Measurements from ENCODE around the gene ACADVL.
A peak's percentile ranks its signal among the peaks of the same experiment; 100 is the strongest.

Gene ACADVL

GRCh38 chr17:7252176-7253043 is 32.7 kb downstream of the ACADVL start, which contains the start of gene ELP5:
Gene ELP5, plus strand, starts transcription at chr17:7252215. Its CDS starts 336 bp downstream, at chr17:7252551.
- Histone ChIP-seq H3K4me3 (ENCODE audit: low read depth, low read length, poor library complexity, severe bottlenecking) (peak within 1 kb of the TSS; percentile 77), H3K9ac (ENCODE audit: low read length) (peak within 1 kb of the TSS; percentile 97), H4K20me1 (ENCODE audit: insufficient read depth, low read length) (no peaks in the 10 kb centered on the region), H3K36me3 (ENCODE audit: insufficient read depth, low read length) (peaks cover 32% of the 10 kb centered on the region; the same call in 1 of the 2 replicates), H3F3A (ENCODE audit: insufficient read depth, low read length) (no peaks in the 10 kb centered on the region), H3K27me3 (ENCODE audit: insufficient read depth, low read length) (no peaks in the 10 kb centered on the region), H3K79me2 (ENCODE audit: insufficient read depth, low read length) (peaks cover 31% of the 10 kb centered on the region), H2AFZ (ENCODE audit: low read length) (no peak within 1 kb of the TSS), H3K9me3 (ENCODE audit: low read length) (no peaks in the 10 kb centered on the region), H3K27ac (ENCODE audit: low read depth, low read length, poor library complexity, severe bottlenecking) (peak within 1 kb of the TSS; percentile 84), H3K4me1 (ENCODE audit: insufficient read depth, low read length, severe bottlenecking) (peaks cover 32% of the 10 kb centered on the region), H3K4me2 (ENCODE audit: low read length) (peak within 1 kb of the TSS; percentile 99), H3K9me2 (ENCODE audit: low read depth, low read length) (no peaks in the 10 kb centered on the region)
- TF ChIP-seq EZH2 (IDR thresholded peaks at IDR 0.05; ENCODE audit: borderline replicate concordance, low read length) (no peak), CTCF (IDR thresholded peaks at IDR 0.05; ENCODE audit: low read length) (peak; percentile 57)

GRCh38 chr17:7253082-7253481 is 33.3 kb downstream of the ACADVL start:
- H2AFZ ChIP-seq (ENCODE audit: low read length): no peak overlapping the region
- no peaks in the 10 kb centered on the region for H3K27me3 ChIP-seq (ENCODE audit: insufficient read depth, low read length)
- H3K4me2 ChIP-seq (ENCODE audit: low read length): peak overlapping the region; percentile 94
- H4K20me1 ChIP-seq (ENCODE audit: insufficient read depth, low read length): no peaks in the 10 kb centered on the region
- peaks cover 32% of the 10 kb centered on the region; the same call in 1 of the 2 replicates for H3K36me3 ChIP-seq (ENCODE audit: insufficient read depth, low read length)
- peaks cover 31% of the 10 kb centered on the region for H3K79me2 ChIP-seq (ENCODE audit: insufficient read depth, low read length)
- TF ChIP-seq CTCF (IDR thresholded peaks at IDR 0.05; ENCODE audit: low read length) (no peak), EZH2 (IDR thresholded peaks at IDR 0.05; ENCODE audit: borderline replicate concordance, low read length) (no peak)
- H3K4me1 ChIP-seq (ENCODE audit: insufficient read depth, low read length, severe bottlenecking): peaks cover 32% of the 10 kb centered on the region
- H3K27ac ChIP-seq (ENCODE audit: low read depth, low read length, poor library complexity, severe bottlenecking): no peak overlapping the region
- H3K9ac ChIP-seq (ENCODE audit: low read length): peak overlapping the region; percentile 83
- no peaks in the 10 kb centered on the region for H3K9me3 ChIP-seq (ENCODE audit: low read length)
- peak overlapping the region; percentile 77 for H3K4me3 ChIP-seq (ENCODE audit: low read depth, low read length, poor library complexity, severe bottlenecking)
- H3F3A ChIP-seq (ENCODE audit: insufficient read depth, low read length): no peaks in the 10 kb centered on the region
- H3K9me2 ChIP-seq (ENCODE audit: low read depth, low read length): no peaks in the 10 kb centered on the region

- peaks cover 41% of the 10 kb centered on the region for H3K36me3 ChIP-seq (ENCODE audit: insufficient read depth, low read length)
- H3K4me2 ChIP-seq (ENCODE audit: low read length): no peak overlapping the region
Observed at GRCh38 chr17:7254511-7254910, 34.8 kb downstream of the ACADVL start.

More at GRCh38 chr17:7254511-7254910, 34.8 kb downstream of the ACADVL start:
- H3F3A ChIP-seq (ENCODE audit: insufficient read depth, low read length): no peaks in the 10 kb centered on the region
- H4K20me1 ChIP-seq (ENCODE audit: insufficient read depth, low read length): no peaks in the 10 kb centered on the region
- peaks cover 19% of the 10 kb centered on the region for H3K79me2 ChIP-seq (ENCODE audit: insufficient read depth, low read length)
- H3K9me2 ChIP-seq (ENCODE audit: low read depth, low read length): no peaks in the 10 kb centered on the region
- H2AFZ ChIP-seq (ENCODE audit: low read length): no peak overlapping the region
- no peak overlapping the region for H3K4me3 ChIP-seq (ENCODE audit: low read depth, low read length, poor library complexity, severe bottlenecking)
- TF ChIP-seq CTCF (IDR thresholded peaks at IDR 0.05; ENCODE audit: low read length) (no peak), EZH2 (IDR thresholded peaks at IDR 0.05; ENCODE audit: borderline replicate concordance, low read length) (no peak)
- H3K4me1 ChIP-seq (ENCODE audit: insufficient read depth, low read length, severe bottlenecking): peaks cover 21% of the 10 kb centered on the region
- H3K9ac ChIP-seq (ENCODE audit: low read length): no peak overlapping the region
- no peaks in the 10 kb centered on the region for H3K9me3 ChIP-seq (ENCODE audit: low read length)
- no peaks in the 10 kb centered on the region for H3K27me3 ChIP-seq (ENCODE audit: insufficient read depth, low read length)
- no peak overlapping the region for H3K27ac ChIP-seq (ENCODE audit: low read depth, low read length, poor library complexity, severe bottlenecking)

Measured in OCI-LY1 (cell line).